HG02840 (cell line): ENCODE results near the gene LDB3.

Experiments used
- ATAC-seq: cut with Tn5 transposase; IDR thresholded peaks from one replicate; pipeline ENCODE4 v1.9.1; 2021; ENCODE audit warnings: mild to moderate bottlenecking, moderate library complexity, moderate number of reproducible peaks; ENCODE audit not compliant: unreplicated experiment, low FRiP score

The LDB3 gene

GRCh38 chr10:86684331-86685097, 16.2 kb downstream of the LDB3 start:
- no peak for ATAC-seq

DNA sequence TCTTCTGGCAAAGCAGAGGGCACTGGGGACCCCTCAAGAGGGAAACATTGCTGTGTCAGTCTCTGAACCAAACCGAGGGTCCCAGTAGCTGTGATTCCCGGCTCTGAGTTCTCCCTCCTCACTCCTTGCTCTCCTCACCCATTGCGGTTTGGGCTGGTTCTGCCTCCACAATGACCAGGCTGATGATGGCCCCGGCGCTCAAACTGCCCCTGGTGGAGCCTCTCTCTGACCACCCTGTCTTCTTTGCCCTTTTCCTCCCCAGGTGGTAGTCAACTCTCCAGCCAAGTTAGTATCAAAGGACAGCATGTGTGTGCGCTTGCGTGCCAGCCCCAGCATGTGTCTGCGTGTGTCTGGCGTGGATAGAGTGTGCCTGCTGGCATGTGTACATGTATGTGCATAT, 17.1 kb downstream of the LDB3 start:
- no peak for ATAC-seq

DNA sequence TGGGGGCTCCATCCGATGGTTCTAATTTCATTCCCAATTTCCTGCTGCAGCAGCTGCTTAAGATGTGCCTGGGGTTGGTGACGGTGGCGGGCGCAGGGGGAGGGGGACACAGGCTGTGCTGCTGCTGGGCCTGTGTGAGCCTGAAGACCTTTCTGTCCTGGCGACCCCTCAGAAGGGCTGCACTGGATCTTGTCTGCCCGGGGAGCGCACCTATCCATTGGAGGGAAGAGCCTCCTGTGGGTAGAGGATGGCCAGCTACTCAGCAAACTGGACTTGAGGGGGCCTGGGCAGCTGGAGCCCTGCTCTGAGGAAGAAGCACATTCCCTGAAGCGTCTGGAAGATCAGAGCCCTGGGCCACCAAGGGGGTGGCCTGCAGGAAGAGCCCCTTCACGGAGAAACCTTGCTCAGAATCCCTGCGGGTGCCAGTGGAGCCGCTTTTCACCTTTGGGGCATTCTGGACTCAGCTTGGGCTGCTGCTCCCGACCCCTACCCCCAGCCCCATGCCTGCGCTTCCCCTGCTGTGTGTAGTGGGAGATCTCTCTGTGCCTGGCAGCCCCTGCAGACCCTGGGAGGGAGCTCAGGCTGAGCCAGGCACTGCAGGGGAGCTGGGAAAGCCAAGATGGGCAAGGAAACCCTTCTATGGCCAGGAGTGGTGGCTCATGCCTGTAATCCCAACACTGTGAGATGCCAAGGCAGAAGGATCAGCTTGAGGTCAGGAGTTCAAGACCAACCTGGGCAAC, 17.8 kb downstream of the LDB3 start:
- ATAC-seq: no peak

GRCh38 chr10:86686972-86687371, 18.7 kb downstream of the LDB3 start:
- ATAC-seq: no peak

DNA sequence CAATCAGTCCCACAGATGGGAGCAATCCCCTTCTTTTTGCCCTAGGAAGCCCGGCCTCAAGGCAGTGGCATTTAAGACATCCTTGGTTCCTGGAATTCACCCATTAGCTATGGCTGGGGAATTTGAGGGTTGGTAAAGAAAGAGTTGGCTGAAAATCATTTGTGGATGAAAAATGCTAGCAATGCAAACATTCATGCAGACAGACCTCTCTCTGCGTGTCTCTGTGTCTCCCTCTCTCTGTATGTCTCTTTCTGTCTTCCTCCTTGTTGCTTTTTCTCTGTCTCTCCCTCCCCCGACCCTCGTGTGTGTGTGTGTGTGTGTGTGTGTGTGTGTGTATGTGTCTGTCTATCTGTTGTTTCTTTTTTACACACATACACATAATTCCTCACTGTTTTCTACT, 19.4 kb downstream of the LDB3 start:
- no peak for ATAC-seq

DNA sequence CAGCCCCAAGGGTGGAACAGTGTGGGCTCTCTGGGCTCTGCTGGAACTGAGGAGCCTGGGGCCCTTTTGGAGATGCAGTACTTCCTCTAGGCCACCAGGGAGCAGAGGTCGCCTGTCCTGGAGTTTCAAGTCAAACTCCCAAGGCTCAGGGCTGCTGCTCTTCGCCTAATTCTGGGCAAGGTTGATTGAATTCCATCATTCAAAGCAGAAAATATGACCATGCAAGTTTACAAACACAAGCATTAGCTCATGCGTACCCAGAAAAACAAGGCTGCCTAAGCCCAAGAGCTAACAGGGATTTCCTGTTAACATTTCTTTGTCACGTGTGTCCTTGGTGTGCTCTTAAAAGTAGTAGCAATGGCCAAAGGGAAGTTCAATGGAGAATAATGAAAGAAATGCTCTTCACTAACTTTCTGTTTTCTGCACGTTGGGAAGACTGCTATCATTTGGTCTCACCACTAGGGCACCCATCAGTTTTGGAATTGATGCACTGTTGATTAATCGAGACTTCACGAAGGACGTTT, 20.1 kb downstream of the LDB3 start:
- no peak for ATAC-seq

DNA sequence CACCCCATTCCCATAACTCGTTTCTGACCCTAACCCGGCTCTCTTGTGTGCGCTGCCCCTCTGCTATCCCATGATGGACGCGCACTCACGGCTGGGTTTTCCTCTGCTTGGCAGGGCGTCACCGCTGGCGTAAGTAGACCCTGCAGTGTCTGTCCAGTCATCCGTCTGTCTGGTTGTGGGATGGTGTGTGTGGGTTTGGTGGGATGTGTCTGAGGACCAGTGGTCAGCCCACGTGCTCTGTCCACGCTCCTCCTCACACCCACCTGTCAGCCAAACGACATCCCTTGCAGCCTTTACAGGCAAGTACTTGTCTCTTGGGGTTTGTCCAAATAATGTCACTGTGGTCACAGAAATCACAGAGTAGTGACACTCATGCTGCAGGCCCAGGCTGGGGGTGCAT, 20.8 kb downstream of the LDB3 start:
- no peak for ATAC-seq

- no peak for ATAC-seq
Measured at GRCh38 chr10:86690231-86690630, 21.9 kb downstream of the LDB3 start.

DNA sequence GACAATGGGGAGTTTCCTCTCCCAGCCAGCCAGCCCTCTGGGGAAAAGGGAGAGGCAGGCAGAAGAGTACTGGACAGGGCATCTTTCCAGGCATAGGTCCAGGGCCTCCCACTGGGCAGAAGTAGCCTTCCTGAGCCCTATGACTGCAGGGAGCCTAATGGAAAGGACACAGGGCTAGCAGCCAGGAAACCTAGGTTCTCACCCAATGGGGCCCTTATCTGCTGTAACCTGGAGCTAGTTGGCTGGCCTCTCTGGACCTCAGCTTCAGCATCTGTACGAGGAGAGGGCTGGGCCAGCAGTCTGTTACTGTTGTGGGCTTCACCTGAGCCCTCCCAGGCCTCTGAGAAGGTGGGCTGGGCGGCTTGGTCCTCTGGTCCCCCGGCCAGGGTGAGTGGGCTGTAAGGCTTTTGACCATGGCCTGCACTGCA, 22.4 kb downstream of the LDB3 start:
- ATAC-seq: no peak

GRCh38 chr10:86691333-86692022, 23.2 kb downstream of the LDB3 start:
- ATAC-seq: no peak

DNA sequence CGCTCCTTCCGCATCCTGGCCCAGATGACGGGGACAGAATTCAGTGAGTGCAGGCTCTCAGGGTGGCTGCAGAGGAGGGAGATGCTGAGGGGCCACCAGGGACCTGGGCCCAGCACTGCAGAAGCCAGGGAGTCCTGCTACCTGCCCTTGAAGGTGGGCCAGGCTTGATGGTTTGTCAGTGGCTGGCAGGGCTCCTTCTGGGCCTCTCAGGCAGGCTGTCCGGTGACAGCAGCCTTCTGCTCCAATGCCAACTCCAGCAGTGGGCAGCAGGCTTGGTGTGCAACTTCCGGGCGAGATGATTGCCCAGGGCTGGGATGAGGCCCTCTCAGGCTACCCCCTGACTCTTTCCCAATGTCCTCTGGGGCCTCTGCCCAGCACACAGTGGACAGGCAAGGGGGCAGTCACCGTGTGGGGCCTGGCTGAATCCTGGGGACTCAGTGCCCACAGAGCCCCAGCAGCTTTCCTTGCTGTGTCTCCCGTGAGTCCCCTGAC, 23.8 kb downstream of the LDB3 start:
- no peak for ATAC-seq

DNA sequence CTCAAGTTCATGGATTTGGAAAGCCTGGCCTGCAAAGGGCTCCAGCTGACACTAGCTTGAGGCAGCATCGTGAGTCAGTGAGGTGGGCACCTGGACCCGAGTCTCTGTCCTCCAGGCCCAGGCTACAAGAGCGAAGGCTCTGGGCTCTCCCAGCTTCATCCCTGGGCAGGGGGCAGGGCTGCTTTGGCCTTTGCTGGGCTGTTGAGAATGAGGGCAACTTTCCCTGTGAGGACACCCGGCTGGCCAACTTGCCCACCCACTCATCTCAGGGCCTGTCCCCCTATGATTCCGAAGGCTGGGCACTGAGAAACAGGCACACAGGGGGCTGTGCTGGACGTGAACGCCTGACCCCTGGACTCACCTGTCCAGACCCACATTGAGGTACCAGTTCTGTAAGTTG, 24.4 kb downstream of the LDB3 start:
- no peak for ATAC-seq

- no peak for ATAC-seq
Measured at GRCh38 chr10:86693275-86693674, 25.0 kb downstream of the LDB3 start.

GRCh38 chr10:86693721-86694369, 25.5 kb downstream of the LDB3 start:
- ATAC-seq: no peak

- ATAC-seq: no peak
Measured at GRCh38 chr10:86698207-86698940, 30.1 kb downstream of the LDB3 start.

GRCh38 chr10:86699125-86699524, 30.8 kb downstream of the LDB3 start:
- ATAC-seq: no peak

GRCh38 chr10:86699541-86699940, 31.2 kb downstream of the LDB3 start:
- no peak for ATAC-seq

DNA sequence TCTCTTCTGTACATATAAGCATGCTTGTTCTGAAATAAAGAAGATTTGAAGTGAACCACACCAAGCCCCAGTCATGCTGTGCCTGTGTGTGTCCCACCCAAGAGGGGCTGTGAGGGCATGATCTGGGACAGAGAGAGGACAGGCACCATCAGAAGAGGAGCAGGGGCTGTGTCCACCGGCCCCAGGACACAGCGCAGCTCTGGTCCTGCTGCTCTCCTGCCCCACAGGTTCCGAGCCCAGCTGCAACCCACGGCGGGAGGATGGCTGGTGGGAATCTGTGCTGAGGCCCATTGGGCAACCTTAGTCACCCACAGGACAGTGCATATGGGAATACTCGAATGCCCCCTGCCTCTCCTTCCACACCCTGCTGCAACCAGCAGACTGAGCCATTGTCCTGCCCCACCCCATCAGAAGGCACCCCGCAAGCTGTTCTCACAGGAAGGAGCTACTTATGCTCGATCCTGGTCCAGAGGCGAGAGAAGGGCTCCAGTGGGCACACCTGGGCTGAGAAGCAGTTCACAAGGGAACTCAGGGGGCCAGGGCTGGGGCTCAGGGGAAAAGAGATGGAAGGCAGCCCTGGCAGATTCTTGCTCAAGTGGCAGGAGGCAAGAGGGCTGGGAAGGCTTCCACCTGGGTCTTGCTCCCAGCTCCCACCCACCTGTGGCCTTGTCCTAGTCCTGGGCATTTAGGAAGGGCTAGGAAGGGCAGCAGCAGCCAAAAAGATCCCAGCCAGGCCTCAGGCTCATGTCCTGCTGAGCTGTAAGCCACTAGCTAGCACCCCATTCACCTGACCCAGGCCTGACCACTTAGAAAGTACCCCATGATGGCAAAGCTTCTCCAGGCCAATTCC, 31.9 kb downstream of the LDB3 start:
- no peak for ATAC-seq
